Measurements from ENCODE around the gene FOXO1.

DNA sequence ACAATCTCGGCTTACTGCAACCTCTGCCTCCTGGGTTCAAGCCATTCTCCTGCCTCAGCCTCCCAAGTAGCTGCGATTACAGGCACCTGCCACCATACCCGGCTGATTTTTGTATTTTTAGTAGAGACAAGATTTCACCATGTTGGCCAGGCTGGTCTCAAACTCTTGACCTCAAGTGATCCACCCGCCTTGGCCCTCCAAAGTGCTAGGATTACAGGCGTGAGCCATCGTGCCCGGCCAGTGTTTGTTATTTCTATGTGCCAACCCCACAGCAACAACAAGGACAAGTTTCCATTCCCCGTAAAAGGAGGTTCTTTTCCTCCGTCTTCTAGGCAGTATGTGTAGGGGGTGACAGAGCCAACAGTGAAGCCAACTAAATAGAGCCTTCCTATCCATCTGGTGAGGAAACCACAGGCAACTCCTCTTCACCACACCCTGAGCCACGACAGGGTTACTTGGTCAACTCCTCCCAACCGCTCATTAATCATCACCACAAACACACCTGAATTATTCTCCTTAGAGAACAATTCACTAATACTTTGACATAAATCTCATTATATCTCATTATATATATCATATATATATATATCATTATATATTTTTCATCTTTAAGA lies 25.5 kb downstream of the FOXO1 start:
- TF ChIP-seq, protein P1, sequence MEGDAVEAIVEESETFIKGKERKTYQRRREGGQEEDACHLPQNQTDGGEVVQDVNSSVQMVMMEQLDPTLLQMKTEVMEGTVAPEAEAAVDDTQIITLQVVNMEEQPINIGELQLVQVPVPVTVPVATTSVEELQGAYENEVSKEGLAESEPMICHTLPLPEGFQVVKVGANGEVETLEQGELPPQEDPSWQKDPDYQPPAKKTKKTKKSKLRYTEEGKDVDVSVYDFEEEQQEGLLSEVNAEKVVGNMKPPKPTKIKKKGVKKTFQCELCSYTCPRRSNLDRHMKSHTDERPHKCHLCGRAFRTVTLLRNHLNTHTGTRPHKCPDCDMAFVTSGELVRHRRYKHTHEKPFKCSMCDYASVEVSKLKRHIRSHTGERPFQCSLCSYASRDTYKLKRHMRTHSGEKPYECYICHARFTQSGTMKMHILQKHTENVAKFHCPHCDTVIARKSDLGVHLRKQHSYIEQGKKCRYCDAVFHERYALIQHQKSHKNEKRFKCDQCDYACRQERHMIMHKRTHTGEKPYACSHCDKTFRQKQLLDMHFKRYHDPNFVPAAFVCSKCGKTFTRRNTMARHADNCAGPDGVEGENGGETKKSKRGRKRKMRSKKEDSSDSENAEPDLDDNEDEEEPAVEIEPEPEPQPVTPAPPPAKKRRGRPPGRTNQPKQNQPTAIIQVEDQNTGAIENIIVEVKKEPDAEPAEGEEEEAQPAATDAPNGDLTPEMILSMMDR (IDR thresholded peaks at IDR 0.05) = no peak
- TF ChIP-seq POLR2A (IDR thresholded peaks at IDR 0.05) = no peak

Measured in lower leg skin (tissue), 3 donors.